Suprapubic skin (tissue), 3 donors: Measurements from ENCODE around the gene PHC3.

Experiments used
- CTCF ChIP-seq, 2 donors: fragments of 200-600 bp in 1 of 2; fragments of 450-650 bp in 1 of 2; sonication (generic) in 1 of 2; IDR thresholded peaks; one replicate each; pipeline ENCODE4 v1.5.1; 2016 to 2019; ENCODE audit warnings: antibody characterized with exemption in 2 of 2, mild to moderate bottlenecking in 1 of 2, moderate library complexity in 1 of 2
- POLR2AphosphoS5 ChIP-seq, 3 donors: sonication (generic); formaldehyde crosslinking; IDR thresholded peaks; one replicate each; pipeline ENCODE4 v1.6.1; 2017; ENCODE audit warnings: antibody characterized with exemption in 3 of 3

GRCh38 chr3:170130532-170130931 lies 51.0 kb downstream of the PHC3 start:
- no peak for TF ChIP-seq CTCF (IDR thresholded peaks at IDR 0.05)
- no peak for TF ChIP-seq POLR2AphosphoS5 (IDR thresholded peaks at IDR 0.05)
